Skeletal muscle satellite cell (primary cell): ENCODE measurements around the gene AZI2.

ENCODE experiments used
- H3K27me3 ChIP-seq: 2 replicates; pipeline ENCODE4 v1.7.0; 2013; ENCODE audit warnings: low read length; ENCODE audit not compliant: control insufficient read depth, insufficient read depth
- H3K36me3 ChIP-seq: 2 replicates; pipeline ENCODE4 v1.7.0; 2013; ENCODE audit warnings: mild to moderate bottlenecking, control low read depth, low read length; ENCODE audit not compliant: insufficient read depth
- H3K4me1 ChIP-seq: 2 replicates; pipeline ENCODE4 v1.7.0; 2013; ENCODE audit warnings: low read length; ENCODE audit not compliant: control insufficient read depth, insufficient read depth
- H3K4me2 ChIP-seq: 2 replicates; pipeline ENCODE4 v1.7.0; 2013; ENCODE audit warnings: mild to moderate bottlenecking, low read length
- H3K4me3 ChIP-seq: 2 replicates; pipeline ENCODE4 v1.7.0; 2013; ENCODE audit warnings: low read length
- H3K9ac ChIP-seq: 2 replicates; pipeline ENCODE4 v1.7.0; 2013; ENCODE audit warnings: mild to moderate bottlenecking, low read depth, low read length, moderate library complexity
- H3K9me3 ChIP-seq: replicated peaks from 2 replicates; pipeline ENCODE4 v1.7.0; 2013; ENCODE audit warnings: mild to moderate bottlenecking, control low read depth, low read length

AZI2 gene

GRCh38 chr3:28300345-28300962 lies 48.2 kb downstream of the AZI2 start:
- H3K36me3 ChIP-seq: no peaks in the 10 kb centered on the region
- H3K9ac ChIP-seq: no peak overlapping the region
- no peak overlapping the region for H3K4me2 ChIP-seq
- H3K9me3 ChIP-seq: no peaks in the 10 kb centered on the region
- no peaks in the 10 kb centered on the region for H3K27me3 ChIP-seq
- peaks cover 6% of the 10 kb centered on the region for H3K4me1 ChIP-seq
- H3K4me3 ChIP-seq: no peak overlapping the region

- Histone ChIP-seq H3K4me2 (no peak overlapping the region), H3K36me3 (no peaks in the 10 kb centered on the region), H3K27me3 (no peaks in the 10 kb centered on the region), H3K4me1 (peaks cover 6% of the 10 kb centered on the region), H3K9me3 (no peaks in the 10 kb centered on the region), H3K9ac (no peak overlapping the region), H3K4me3 (no peak overlapping the region)
Observed at GRCh38 chr3:28299705-28300104, 48.9 kb downstream of the AZI2 start.

- Histone ChIP-seq H3K27me3 (no peaks in the 10 kb centered on the region), H3K36me3 (no peaks in the 10 kb centered on the region), H3K4me3 (no peak overlapping the region), H3K9ac (no peak overlapping the region), H3K4me1 (peaks cover 6% of the 10 kb centered on the region), H3K4me2 (no peak overlapping the region), H3K9me3 (no peaks in the 10 kb centered on the region)
Observed at GRCh38 chr3:28295898-28296490, 52.6 kb downstream of the AZI2 start.

GRCh38 chr3:28294667-28295413 lies 53.8 kb downstream of the AZI2 start:
- Histone ChIP-seq H3K9me3 (no peaks in the 10 kb centered on the region), H3K4me1 (peaks cover 6% of the 10 kb centered on the region), H3K36me3 (no peaks in the 10 kb centered on the region), H3K27me3 (no peaks in the 10 kb centered on the region), H3K4me2 (no peak overlapping the region), H3K4me3 (no peak overlapping the region), H3K9ac (no peak overlapping the region)

- H3K36me3 ChIP-seq: no peaks in the 10 kb centered on the region
- no peak overlapping the region for H3K4me3 ChIP-seq
- H3K9me3 ChIP-seq: no peaks in the 10 kb centered on the region
- peaks cover 6% of the 10 kb centered on the region for H3K4me1 ChIP-seq
- H3K9ac ChIP-seq: no peak overlapping the region
- no peak overlapping the region for H3K4me2 ChIP-seq
- H3K27me3 ChIP-seq: no peaks in the 10 kb centered on the region
Observed at GRCh38 chr3:28292622-28293021, 56.0 kb downstream of the AZI2 start.

- H3K27me3 ChIP-seq: no peaks in the 10 kb centered on the region
- peaks cover 6% of the 10 kb centered on the region for H3K4me1 ChIP-seq
- no peaks in the 10 kb centered on the region for H3K9me3 ChIP-seq
- H3K4me3 ChIP-seq: no peak overlapping the region
- no peaks in the 10 kb centered on the region for H3K36me3 ChIP-seq
- no peak overlapping the region for H3K9ac ChIP-seq
- no peak overlapping the region for H3K4me2 ChIP-seq
Observed at GRCh38 chr3:28291577-28291976, 57.0 kb downstream of the AZI2 start.

GRCh38 chr3:28290863-28291300 lies 57.7 kb downstream of the AZI2 start:
- Histone ChIP-seq H3K27me3 (no peaks in the 10 kb centered on the region), H3K4me2 (no peak overlapping the region), H3K36me3 (no peaks in the 10 kb centered on the region), H3K4me1 (peaks cover 2% of the 10 kb centered on the region), H3K9me3 (no peaks in the 10 kb centered on the region), H3K4me3 (no peak overlapping the region), H3K9ac (no peak overlapping the region)

- Histone ChIP-seq H3K4me1 (no peaks in the 10 kb centered on the region), H3K27me3 (no peaks in the 10 kb centered on the region), H3K36me3 (no peaks in the 10 kb centered on the region), H3K9me3 (no peaks in the 10 kb centered on the region), H3K4me2 (no peak overlapping the region), H3K9ac (no peak overlapping the region), H3K4me3 (no peak overlapping the region)
Observed at GRCh38 chr3:28287046-28287445, 61.6 kb downstream of the AZI2 start.

GRCh38 chr3:28286595-28286994 lies 62.0 kb downstream of the AZI2 start:
- H3K4me2 ChIP-seq: no peak overlapping the region
- H3K9ac ChIP-seq: no peak overlapping the region
- no peaks in the 10 kb centered on the region for H3K4me1 ChIP-seq
- no peaks in the 10 kb centered on the region for H3K27me3 ChIP-seq
- H3K36me3 ChIP-seq: no peaks in the 10 kb centered on the region
- H3K4me3 ChIP-seq: no peak overlapping the region
- H3K9me3 ChIP-seq: no peaks in the 10 kb centered on the region

- Histone ChIP-seq H3K36me3 (peaks cover under 1% of the 10 kb centered on the region), H3K4me2 (no peak overlapping the region), H3K9me3 (no peaks in the 10 kb centered on the region), H3K4me1 (no peaks in the 10 kb centered on the region), H3K27me3 (no peaks in the 10 kb centered on the region), H3K9ac (no peak overlapping the region), H3K4me3 (no peak overlapping the region)
Observed at GRCh38 chr3:28280781-28281180, 67.8 kb downstream of the AZI2 start.

- Histone ChIP-seq H3K4me3 (no peak overlapping the region), H3K9ac (no peak overlapping the region), H3K4me1 (no peaks in the 10 kb centered on the region), H3K9me3 (no peaks in the 10 kb centered on the region), H3K36me3 (peaks cover 6% of the 10 kb centered on the region), H3K4me2 (no peak overlapping the region), H3K27me3 (no peaks in the 10 kb centered on the region)
Observed at GRCh38 chr3:28279770-28280169, 68.9 kb downstream of the AZI2 start.
